Neural progenitor cell (in vitro differentiated cells): ENCODE results near the gene CAPZB.

Experiments used
- CTCF ChIP-seq: fragments of 200-600 bp; sonication (generic); IDR thresholded peaks from 2 replicates; pipeline ENCODE4 v1.5.1; 2017; ENCODE audit warnings: antibody characterized with exemption, mild to moderate bottlenecking
- EZH2 ChIP-seq: fragments of 200-600 bp; sonication (generic); IDR thresholded peaks from 2 replicates; pipeline ENCODE4 v1.6.1; 2017; ENCODE audit warnings: antibody characterized with exemption, mild to moderate bottlenecking, moderate library complexity
- EZH2phosphoT487 ChIP-seq: fragments of 200-600 bp; sonication (generic); IDR thresholded peaks from 2 replicates; pipeline ENCODE4 v1.6.1; 2017; ENCODE audit warnings: antibody characterized with exemption

DNA sequence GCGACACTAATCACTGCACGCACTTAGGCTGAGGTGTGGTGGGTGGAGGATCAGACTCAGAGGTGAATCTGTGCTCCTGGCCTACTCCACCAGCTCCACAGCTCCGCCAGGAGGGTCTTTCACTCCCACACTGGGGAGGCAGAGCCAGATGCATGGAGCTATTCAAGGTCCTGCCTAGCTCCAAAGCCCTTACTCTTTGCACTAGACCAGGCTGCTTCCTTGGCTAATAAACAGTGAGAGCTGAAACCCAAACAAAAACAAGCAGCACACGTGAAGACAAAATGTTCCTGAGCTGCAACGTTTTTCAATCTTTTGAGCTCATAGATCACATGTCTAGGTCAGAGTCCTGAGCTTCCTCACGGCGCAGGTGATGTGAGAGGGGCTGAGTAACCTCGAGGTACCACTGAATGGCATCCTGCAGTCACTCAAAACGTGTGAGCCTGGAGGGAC is 19.2 kb downstream of the CAPZB start:
- TF ChIP-seq CTCF (no peak), EZH2 (no peak), EZH2phosphoT487 (no peak)
